ENCODE results near the gene RAC3.

DNA sequence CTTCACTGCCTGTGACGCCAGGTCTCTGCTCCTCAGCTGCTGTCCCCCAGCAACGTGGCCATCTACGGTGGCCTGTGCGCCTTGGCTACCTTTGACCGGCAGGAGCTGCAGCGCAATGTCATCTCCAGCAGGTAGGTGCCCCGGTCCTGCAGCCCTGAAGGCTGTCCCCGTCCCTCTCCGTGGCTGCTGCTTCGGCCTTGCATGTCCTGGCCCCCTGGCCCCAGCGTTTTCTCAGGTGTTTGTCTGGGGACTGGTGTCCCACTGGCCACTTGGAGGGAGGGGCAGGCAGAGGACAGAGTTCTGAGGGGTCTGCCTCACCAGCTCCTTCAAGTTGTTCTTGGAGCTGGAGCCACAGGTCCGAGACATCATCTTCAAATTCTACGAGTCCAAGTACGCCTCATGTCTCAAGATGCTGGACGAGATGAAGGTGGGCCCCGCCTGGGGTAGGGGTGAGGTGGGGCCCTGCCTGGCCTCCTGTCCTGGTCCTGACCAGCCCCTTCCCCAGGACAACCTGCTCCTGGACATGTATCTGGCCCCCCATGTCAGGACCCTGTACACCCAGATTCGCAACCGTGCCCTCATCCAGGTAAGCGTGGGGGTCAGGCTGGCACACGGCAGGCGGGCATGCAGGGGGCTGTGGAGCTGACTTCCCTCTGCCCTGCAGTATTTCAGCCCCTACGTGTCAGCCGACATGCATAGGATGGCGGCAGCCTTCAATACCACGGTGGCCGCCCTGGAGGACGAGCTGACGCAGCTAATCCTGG, 24.7 kb downstream of the RAC3 start:
- TF ChIP-seq, protein P1, sequence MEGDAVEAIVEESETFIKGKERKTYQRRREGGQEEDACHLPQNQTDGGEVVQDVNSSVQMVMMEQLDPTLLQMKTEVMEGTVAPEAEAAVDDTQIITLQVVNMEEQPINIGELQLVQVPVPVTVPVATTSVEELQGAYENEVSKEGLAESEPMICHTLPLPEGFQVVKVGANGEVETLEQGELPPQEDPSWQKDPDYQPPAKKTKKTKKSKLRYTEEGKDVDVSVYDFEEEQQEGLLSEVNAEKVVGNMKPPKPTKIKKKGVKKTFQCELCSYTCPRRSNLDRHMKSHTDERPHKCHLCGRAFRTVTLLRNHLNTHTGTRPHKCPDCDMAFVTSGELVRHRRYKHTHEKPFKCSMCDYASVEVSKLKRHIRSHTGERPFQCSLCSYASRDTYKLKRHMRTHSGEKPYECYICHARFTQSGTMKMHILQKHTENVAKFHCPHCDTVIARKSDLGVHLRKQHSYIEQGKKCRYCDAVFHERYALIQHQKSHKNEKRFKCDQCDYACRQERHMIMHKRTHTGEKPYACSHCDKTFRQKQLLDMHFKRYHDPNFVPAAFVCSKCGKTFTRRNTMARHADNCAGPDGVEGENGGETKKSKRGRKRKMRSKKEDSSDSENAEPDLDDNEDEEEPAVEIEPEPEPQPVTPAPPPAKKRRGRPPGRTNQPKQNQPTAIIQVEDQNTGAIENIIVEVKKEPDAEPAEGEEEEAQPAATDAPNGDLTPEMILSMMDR (conservative IDR thresholded peaks at IDR 0.05; ENCODE audit: low read length): no peak
- TF ChIP-seq EZH2phosphoT487 (IDR thresholded peaks at IDR 0.05; ENCODE audit: borderline replicate concordance, low read depth, low read length): no peak

All from OCI-LY7 (cell line).